ENCODE measurements around the gene CDH4.

DNA sequence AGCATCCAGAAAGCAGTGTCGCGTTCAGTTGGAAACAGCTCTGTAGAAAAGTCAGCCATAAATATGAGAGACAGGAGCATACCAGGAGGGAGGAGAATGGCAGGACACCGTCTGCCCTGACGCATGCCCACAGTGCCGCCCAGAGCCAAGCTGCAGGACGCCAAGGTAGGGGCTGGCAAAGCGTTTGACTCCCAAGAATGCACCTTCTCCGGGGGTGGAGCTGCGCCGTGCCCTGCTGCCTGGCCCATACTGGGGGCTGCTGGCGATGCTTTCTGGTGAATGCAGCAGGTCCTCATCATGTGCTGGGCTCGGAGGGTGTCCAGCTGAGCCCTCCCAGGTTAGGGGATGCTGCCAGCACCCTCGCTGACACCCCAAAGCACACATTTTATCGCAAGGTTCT is 349.8 kb downstream of the CDH4 start:
- TF ChIP-seq, protein P1, sequence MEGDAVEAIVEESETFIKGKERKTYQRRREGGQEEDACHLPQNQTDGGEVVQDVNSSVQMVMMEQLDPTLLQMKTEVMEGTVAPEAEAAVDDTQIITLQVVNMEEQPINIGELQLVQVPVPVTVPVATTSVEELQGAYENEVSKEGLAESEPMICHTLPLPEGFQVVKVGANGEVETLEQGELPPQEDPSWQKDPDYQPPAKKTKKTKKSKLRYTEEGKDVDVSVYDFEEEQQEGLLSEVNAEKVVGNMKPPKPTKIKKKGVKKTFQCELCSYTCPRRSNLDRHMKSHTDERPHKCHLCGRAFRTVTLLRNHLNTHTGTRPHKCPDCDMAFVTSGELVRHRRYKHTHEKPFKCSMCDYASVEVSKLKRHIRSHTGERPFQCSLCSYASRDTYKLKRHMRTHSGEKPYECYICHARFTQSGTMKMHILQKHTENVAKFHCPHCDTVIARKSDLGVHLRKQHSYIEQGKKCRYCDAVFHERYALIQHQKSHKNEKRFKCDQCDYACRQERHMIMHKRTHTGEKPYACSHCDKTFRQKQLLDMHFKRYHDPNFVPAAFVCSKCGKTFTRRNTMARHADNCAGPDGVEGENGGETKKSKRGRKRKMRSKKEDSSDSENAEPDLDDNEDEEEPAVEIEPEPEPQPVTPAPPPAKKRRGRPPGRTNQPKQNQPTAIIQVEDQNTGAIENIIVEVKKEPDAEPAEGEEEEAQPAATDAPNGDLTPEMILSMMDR (conservative IDR thresholded peaks at IDR 0.05): no peak
- TF ChIP-seq EZH2 (IDR thresholded peaks at IDR 0.05; ENCODE audit: low read depth): no peak
